ENCODE results near the gene HDAC4.
"Not testable (repeated sequence)": the region's sequence is repeated elsewhere in the genome, so short reads cannot be mapped to it uniquely, and the experiment has no call there.

HDAC4 gene

DNA sequence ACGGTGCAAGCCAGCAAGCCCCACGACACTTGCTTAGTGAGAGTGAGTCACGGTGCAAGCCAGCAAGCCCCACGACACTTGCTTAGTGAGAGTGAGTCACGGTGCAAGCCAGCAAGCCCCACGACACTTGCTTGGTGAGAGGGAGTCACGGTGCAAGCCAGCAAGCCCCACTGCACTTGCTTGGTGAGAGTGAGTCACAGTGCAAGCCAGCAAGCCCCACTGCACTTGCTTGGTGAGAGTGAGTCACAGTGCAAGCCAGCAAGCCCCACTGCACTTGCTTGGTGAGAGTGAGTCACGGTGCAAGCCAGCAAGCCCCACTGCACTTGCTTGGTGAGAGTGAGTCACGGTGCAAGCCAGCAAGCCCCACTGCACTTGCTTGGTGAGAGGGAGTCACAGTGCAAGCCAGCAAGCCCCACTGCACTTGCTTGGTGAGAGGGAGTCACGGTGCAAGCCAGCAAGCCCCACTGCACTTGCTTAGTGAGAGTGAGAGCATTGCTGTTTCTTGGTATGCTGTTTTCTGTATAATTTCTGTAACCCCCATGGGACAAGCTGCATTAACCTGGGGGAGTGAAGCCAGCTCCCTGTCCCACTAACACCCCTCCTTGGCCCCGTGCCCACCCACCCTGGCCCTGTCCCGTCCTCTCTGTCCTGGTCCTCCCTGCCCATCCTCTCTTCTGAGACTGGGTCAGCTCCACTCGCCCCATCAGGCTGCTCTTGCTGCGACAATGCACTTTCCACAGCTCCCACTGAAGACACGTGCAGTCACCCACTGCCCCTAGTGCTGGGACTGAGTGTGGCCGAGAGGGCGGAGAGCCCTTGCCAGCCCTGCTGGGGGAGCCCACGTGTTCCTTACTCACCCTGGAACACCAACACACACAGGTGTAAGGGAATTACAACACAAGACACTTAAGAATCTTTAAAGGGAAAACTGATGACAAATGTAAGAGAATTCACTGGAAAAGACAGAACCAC lies 331.2 kb downstream of the HDAC4 start:
- DNase-seq = not testable (repeated sequence)

DNA sequence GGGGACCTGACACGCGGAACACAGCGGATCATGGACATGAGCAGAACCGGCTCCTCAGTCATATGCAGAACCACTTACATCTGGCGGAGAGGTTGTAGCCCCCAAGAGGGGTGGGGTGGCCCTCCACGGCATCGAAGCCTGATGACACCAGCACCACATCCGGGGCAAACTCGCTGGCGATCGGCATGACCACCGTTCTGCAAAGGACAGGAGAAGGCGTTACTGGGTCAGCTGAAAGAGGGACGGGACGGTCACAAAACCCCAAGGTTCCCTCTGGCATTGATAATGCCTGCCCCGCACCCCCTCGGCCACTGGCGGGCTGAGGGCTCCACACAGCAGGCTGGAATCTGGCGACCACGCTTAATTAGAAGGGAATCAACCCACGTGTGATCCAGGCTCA lies 332.4 kb downstream of the HDAC4 start:
- DNase-seq = no peak

DNA sequence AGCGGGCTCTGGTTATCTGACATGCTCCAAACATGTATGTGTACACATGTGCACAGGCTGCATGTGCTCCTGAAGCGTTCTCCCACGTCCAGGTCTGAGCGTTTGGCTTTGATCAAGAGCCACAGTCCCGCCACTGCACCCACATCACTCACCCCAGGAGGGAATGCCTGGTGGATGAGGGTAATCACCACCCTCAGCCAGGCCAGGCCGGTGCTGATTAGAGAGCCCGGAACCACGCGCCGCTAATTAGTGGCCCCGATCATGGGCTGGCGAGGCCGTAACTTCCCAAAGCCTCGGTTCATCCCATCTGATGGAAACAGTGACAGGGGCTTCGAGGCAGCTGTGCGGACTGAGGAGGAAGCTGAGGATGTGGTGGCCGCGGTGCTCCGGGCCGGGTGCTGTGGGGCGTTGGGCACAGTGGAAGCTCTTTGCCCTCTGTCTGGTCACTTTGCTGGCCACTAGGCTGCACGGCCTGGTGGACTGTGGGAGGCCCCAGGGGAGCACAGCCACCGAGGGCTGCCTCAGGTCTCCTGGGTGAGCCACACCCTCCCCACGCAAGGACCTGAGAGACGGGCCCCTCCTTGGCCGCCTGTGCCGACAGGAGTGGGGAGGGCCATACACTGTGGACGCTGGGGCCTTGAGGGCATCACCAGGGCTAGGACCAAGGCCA lies 333.5 kb downstream of the HDAC4 start:
- DNase-seq = no peak

DNA sequence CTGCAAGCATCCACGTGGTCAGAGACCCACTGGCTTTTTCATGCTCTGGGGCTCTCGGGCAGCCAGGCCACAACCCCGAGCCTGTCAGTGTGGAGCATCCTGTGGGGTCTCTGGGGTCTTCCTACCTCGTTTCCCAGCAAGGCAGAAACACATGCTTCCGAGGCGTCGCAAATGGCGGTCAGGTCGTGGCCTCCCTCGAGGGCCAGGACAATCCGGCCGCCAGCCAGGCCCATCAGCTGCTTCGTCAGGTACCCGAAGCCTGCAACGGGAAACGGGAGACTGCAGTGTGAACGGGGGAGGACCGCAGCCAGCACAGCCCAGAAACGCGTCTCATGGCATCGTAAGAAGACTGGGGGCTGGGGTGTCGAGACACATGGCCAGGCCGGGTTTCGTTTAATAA lies 334.2 kb downstream of the HDAC4 start:
- no peak for DNase-seq

DNA sequence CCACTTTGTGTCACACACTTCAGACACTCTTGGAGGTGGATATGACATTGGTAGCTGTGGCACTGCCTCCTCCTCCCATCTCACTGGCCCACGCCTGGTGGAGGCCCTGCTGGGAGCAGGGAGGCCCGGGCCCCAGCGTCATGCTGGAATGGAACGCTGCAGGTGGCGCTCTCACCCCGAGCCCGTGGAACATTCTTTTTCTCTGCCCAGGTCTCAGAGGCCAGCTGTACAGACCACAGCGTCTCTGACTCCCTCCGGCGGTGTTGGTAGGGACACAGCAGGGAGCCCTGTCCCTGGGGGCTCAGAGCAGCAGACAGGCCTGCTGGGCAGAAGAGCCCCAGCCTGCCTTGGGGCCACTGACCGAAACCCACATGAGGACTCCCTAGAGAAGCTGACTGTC lies 334.9 kb downstream of the HDAC4 start:
- no peak for DNase-seq

DNA sequence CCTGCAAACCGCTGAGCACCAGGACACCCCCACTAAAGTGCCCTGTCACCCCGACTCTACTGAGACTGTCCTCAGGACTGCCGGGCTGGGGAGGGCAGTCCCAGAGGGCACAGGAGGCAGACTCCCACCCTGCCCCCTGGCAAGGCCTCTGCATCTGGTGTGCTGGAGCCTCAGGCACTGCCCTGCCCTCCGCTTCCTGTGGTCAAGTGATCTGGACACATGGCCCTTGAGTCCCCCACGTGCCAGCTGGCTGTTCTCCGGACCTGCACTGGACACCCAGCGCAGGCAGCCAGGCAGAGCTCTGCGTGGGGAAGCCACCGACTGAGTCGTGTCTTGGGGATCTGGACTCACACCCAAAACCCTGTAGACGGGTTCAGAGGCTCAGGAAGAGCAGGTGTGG lies 335.3 kb downstream of the HDAC4 start:
- DNase-seq = no peak

DNA sequence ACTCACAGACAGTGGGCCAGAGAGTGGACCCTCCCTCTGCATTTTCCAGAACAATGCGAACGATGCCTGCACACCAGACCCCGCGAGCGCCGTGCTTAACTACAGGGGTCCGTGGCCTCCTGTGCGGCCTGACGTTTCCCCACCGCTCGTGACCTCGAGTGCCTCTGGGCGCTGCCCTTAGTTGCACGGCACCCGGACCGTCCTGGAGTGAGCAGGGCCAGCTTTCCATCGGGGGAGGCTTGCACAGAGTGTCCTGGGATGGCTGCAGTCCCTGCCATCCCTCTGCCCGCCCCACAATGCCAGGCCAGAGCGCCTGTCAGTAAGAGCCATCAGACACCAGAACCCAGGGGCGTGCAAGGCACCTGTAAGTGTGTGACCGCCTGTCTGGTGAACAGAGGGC lies 335.9 kb downstream of the HDAC4 start:
- no peak for DNase-seq

DNA sequence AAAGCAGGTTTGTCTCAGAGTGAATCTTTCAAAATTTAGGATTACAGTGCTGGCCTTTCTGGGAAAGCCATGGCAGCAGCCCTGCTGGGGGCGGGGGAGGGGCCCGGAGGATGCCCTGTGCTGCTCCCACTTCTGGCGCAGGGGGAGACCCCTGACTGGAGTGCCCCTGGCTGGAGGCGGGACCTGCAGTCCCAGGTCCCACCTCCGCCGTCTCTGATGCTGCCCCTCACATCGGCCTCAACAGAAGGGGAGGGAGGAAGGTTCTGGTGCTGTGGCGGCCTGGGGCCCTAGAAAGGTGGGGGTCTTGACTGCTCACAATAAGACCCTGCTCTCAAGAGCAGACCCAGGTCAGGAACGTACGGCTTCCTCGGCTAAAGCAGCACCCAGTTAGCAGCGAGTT lies 336.6 kb downstream of the HDAC4 start:
- DNase-seq = no peak

DNA sequence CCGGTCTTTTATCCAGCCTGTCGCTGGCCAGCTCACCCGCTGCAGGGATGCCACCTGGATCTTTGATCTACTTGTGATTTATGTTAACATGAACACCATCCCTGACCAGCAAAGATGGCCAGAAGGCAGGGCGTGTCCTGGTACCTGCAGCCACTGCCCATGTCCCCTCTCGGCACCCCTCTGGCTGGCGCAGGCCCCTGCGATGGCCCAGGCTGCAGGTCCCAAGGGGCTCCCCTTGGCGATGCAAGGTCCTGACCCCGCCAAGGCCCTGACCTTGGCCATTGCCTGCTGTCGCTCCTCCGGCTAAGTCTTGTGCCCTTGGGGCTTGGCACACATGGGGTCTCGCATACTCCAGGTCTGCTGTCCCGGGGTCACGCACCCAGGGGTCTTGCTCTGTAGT lies 338.1 kb downstream of the HDAC4 start:
- DNase-seq = no peak

DNA sequence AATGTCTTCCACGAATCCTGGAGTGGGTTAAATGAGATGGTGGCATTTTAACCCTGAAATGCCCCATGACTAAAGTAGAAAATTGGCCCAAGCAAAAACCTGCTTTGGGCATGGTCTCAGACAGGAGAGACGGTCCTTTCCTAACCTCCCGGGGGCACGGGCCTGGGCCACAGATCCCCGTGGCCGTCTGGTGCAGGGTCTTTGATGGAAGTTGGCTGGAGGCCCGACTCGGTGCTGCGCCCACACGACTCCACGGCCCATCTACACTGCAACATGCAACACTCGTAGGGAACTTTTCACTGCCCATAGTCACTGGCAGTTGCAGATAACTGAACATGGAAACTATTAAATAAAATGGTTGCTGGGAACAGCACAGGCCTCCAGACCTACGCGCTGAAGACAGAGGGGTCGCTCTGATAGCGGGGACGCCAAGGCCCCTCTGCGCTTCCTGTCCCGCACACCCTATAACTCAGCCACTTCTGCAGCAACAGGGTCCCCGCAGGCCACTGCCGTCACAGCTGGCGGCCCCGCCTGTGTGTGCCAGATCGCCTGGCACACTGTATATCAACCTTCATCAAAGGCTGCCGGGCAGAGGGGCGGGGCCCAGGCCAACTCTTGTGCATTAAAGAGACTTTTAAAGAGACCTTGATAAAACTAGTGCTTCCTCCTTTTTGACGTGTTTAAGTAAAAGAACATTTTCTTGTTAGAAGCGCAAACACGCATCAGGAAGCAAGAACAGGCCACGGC lies 338.8 kb downstream of the HDAC4 start:
- DNase-seq = no peak

DNA sequence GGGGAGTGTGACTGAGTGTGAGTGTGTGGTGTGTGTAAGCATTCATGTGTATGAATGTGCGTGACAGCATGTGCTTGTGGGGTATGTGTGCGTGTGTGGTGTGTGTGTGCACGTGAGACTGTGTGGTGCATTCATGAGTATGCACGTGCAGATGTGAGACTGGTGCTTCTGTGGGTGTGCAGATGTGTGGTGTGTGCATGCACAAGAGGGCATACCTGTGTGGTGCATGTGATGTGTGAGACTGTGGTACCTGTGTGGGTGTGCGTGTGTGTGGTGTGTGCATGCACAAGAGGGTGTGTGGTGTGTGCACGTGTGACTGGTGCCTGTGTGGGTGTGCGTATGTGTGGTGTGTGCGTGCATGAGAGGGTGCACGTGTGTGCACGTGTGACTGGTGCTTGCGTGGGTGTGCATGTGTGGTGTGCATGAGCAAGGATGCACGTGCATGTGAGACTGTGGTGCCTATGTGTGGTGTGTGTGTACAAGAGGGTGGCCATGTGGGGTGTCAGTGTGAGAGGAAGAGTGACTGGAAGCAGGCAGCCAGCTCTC lies 339.6 kb downstream of the HDAC4 start:
- DNase-seq = no peak

DNA sequence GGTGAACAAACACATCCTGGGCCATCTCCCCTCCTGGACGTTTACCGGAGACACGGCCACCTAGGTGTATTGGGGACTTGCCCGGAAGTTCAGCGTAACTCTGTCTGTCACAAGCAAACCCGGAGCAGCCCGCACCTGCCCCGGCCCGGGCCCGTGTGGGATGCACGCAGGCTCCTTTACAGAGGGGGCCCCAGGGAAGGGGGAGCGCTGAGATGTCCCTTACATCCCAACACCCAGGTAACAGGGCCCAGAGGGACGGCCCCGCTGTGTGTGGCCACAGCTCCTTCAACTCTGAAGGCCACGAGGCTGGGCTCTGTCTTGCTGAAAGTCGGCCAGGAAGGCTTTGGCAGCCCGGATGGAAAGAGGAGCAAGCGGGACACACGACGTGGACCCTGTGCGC lies 340.1 kb downstream of the HDAC4 start:
- no peak for DNase-seq

DNA sequence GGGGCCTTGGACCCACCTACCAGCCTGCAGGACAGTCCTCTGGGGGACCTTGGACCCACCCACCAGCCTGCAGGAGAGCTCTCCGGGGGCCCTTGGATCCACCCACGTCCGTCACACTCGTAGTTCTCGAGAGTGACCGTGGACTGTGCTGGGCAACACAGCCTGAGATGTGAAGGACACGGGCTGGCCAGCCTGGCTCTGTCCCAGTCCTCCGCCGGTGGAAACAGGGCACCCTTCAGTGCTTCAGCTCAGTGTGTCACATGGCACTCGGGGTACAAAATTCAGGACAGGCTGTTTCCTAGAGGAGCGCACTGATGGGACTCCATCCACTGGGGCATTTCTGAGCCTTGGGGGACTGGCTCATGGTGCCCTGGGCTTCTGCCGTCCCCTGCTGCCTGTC lies 341.0 kb downstream of the HDAC4 start:
- DNase-seq = no peak

DNA sequence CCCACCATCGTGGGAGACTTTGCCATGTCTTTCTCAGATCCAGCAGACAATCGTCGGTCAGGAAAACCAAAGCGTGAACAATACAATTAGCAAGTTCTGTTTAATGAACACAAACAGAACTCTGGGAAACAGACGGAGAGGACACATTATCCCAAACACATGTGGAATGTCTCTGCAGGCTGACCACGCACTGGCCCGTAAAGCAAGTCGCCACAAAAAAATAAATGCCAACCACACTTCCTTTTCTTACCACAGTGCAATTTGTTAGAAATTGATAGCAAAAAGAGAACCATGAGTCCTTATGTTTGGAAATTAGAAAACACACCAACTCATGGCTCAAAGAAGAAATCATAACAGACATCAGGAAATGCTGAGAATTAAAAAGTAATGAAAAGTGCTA lies 342.1 kb downstream of the HDAC4 start:
- DNase-seq = no peak

DNA sequence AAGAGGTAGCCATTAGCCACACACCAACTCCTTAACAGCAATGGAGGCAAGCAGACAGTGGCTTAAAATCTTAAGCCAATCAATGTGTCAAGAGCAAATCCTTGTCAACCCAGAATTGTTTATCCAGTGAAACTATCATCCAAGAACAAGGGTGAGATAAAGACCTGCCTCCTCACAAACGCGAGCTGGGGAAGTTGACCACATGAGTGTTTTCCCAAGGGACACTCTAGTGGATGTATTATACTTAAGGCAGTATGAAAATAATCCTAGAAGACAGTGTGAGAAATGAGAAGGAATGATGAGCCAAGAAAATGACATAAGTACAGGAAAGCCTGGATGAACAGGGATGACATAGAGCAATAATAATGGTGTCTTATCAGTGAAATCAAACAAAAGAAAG lies 343.3 kb downstream of the HDAC4 start:
- no peak for DNase-seq

DNA sequence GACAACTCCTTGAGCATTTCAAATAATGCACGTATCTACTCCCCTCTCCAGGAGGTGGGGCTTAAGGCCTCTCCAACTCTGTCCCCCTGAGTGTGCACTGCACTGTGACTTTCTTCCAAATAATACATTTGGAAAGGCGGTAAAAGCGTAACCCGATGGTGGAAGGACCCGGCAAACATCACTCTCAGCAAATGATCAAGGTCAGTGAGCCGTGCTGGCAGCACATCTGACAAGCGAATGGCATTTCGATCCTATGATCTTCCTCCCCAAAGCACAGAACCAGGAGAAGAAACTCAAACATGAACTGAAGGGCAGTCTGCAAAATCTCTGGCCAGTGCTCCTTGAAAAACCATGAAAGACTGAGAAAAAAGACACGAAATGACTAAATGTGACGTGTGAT lies 344.2 kb downstream of the HDAC4 start:
- DNase-seq = no peak

DNA sequence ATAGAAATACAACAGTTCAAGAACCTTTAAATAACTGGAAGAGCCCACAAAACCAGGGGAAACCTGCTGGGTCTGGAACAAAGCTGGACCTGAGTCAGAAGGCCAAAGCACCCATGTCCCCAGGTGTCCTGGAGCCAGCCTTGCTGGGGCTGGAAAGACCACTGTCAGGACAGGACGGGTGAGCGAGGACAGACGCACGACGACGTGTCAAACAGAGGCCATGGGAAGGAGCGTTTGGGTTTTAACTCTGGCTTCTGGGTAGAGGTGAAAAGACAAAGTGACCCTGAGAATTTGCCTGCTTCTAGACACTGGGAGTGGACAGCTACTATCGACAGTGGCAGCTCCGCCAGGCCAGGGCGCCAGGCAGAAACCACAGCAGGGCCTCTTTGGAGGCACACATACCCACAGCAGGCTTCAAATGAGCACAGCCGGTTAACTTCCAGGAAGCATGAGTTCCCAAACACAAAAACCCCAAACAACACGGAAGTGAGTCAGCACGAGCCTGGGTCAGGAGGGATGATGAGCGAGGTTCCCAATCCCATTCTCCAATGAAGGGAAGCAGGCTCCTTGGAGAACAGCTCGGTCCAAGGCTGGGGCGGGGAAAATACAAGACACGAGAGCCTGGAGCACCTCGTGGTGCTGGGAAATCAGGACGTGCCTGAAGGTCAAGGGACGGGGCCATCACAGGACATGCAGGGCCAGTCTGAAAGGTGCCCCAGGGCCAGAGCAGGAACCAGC lies 344.9 kb downstream of the HDAC4 start:
- DNase-seq = no peak

DNA sequence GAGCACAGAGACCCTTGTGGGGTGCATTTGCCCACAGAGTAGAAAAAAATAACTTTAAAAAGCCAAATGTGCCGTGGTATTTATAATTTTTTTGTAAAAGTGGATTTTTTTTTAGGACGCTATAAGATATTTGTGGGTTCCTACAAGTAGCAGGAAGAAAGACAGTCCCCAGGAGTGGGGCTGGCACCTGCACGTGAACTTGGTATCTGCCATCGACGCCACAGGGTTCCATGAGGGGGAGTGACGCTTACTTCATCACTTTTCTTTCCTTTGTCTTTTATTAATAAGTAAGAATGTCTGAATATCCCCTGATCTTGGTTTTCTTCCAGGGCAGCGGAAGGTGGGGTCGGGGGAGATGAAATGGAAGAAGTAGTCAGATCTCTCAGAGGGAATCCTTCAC lies 345.9 kb downstream of the HDAC4 start:
- DNase-seq = no peak

DNA sequence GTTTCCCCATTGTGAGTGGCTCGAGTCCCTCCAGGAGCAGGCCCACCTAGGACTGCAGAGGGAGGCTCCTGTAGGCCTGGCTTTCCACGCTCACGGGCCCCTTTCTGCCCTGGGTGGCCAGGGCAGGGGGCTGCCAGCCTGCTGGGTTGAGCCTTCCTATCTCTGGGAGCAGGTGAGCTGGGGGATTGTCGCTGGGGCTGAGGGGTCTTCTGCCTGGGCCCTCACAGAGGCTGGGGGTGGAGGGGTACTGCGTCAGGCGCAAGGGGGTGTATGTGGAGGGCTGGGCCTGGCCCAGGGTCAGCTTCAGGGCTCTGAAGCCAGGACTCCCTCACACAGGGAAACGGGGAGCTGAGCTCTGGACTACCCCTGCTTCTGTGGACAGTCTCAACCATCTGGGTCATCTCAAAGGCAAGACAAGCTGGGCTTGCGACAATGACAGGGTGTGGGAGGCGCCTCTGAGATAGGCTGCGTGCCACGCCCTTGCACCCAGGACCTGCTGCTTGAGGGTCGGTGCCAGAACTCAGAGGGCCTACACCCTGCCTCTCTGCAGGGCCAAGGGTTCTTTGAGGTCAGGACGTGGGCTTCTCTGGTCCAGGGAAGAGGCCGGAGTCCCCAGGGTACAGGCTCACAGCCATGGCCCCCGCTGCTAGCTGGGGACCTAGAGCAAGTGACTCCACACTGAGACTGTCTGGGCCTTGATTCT lies 346.9 kb downstream of the HDAC4 start:
- no peak for DNase-seq

DNA sequence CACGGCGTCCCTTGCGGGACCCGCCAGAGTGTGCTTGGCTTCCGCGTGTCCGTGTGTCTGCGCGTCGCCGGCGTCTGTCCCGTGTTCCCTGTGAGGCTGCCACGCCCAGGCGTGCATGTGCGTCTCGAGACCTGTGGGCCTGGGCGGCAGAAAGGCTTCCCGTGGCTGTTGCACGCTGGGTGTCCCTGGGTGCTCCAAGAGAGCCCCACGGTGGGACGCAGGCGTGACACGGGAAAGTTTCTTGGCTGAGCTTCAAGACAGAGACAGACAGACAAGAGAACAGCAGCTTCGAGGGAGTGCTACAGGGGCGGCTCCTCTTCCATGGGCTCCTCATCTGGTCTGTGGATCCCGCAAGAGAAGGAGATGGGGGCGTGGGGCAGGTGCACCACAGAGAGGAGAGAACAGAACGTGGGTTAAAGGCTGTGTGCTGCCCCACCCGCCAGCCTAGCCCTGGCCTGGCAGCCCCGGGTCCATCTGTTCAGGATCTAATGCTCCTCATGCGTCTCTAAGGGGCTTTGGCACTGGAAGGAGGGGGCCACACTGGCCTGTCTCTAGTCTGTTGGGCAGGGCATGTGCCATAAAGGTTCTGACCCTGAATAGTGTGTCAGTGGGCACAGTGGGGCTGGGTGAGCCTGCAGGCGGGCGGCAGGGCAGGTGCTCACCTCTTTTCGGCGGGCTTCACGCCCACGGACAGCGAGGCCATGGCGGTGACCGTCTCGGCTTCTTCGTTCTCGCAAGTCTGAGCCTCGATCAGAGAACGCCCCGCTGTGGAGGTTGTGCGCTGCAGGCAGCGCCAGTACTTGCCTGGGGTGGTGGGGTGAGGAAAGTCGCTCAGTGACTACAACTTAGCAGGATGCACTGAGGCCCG lies 347.8 kb downstream of the HDAC4 start:
- DNase-seq = no peak

DNA sequence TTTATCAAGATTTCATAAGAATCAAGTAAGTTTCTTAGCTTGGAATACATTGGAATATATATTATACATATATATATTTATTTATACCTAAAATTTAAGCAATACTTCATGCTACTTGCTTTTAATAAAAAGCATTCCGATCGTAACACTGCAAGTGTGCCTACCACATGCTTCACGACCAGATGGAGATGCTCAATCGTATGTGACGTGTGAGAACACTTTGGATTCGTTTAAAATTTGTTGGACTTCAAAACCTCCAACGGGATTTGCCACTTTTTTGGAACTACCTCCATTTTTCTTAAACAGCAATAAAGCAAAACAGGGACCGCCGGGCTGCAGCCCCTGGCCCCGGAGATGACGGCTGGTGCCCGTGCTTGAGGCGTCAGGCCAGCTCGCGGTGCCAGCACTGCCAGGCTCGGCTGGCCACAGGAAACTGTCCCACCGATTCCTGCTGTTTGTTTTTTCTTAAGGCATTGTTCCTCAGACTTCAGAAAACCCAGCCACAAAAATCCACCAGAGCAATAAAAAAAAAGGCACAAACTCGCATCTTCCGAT lies 348.9 kb downstream of the HDAC4 start:
- no peak for DNase-seq

Data from DMS79 treated with DMSO at 0.1 percent for 48 hours (cell line).